Activated CD4-positive, alpha-beta T cell treated with anti-CD3 and anti-CD28 coated beads for 36 hours (primary cell): ENCODE results near the gene MTNR1B. TPM values are rescaled to one million over a fixed set of nuclear protein-coding genes. Genes with fewer than 3 reads are reported as not detected.

Experiments
- ATAC-seq: fragments of 200-7000 bp; cut with Tn5 transposase; one replicate; pipeline ENCODE4 v1.10.0; 2021; ENCODE audit warnings: mild to moderate bottlenecking, moderate library complexity
- CTCF ChIA-PET: fragments of 350-600 bp; sonication (Branson Sonifier 250); formaldehyde crosslinking; loops from one replicate; lab custom pipeline; 2021; ENCODE audit warnings: antibody characterized with exemption; lab: Charles Lee
- POLR2A ChIA-PET: fragments of 350-600 bp; sonication (Branson Sonifier 250); formaldehyde crosslinking; loops from one replicate; lab custom pipeline; 2021; ENCODE audit warnings: antibody characterized with exemption, inconsistent platforms; lab: Charles Lee
- DNase-seq: peaks from one replicate; pipeline ENCODE4 v3.0.0-alpha.2; 2020
- H3K27ac Mint-ChIP-seq: one replicate; pipeline ENCODE4 v1.8.0; 2021; ENCODE audit warnings: mixed read lengths
- H3K27me3 Mint-ChIP-seq: one replicate; pipeline ENCODE4 v1.8.0; 2021; ENCODE audit warnings: mixed read lengths
- H3K36me3 Mint-ChIP-seq: one replicate; pipeline ENCODE4 v1.8.0; 2021; ENCODE audit warnings: low read depth, mixed read lengths
- H3K4me1 Mint-ChIP-seq: one replicate; pipeline ENCODE4 v1.8.0; 2021; ENCODE audit warnings: mixed read lengths
- H3K4me3 Mint-ChIP-seq: one replicate; pipeline ENCODE4 v1.8.0; 2021; ENCODE audit warnings: mild to moderate bottlenecking, moderate library complexity, mixed read lengths
- H3K9me3 Mint-ChIP-seq: one replicate; pipeline ENCODE4 v1.8.0; 2021; ENCODE audit warnings: low read depth, mixed read lengths
- intact Hi-C, 2 experiments: fragments of 100-400 bp; cut with DNase I in 1 of 2; cut with micrococcal nuclease in 1 of 2; formaldehyde crosslinking; loops; one replicate each; pipeline versions ENCODE4 v1.14.2 to v1.15.1; 2022 to 2024; cut with DNase I, micrococcal nuclease
- total RNA-seq, 2 experiments: library from RNA; stranded (reverse); gene quantifications; one replicate each; pipeline ENCODE4 v1.2.3, GENCODE V29; 2021

MTNR1B gene
- not detected for total RNA-seq

- Mint-ChIP-seq H3K27ac (no peak within 1 kb of the TSS), H3K9me3 (no peaks in the 10 kb centered on the region), H3K27me3 (peaks cover 37% of the 10 kb centered on the region), H3K4me3 (no peak within 1 kb of the TSS), H3K4me1 (peaks cover 10% of the 10 kb centered on the region), H3K36me3 (no peaks in the 10 kb centered on the region)
- POLR2A ChIA-PET: no interaction called here
- DNase-seq: no peak
- intact Hi-C loops: loop anchor here in 1 of 2 experiments (10.0 kb wide), 1 partner anchor 85 kb away; no protein-coding TSS in a partner anchor
- CTCF ChIA-PET: interaction anchor here (2.5 kb wide), 1 partner anchor 27 kb away, joined by 7 read pairs; no protein-coding TSS in a partner anchor
- no peak for ATAC-seq
These were observed at the start of gene MTNR1B for GRCh38 chr11:92969634-92970347. Gene MTNR1B (plus strand): TSS chr11:92969651. CDS start chr11:92969726, 75 bp downstream.

GRCh38 chr11:92920331-92920730 lies 49.1 kb upstream of the MTNR1B start:
- H3K4me1 Mint-ChIP-seq: no peaks in the 10 kb centered on the region
- H3K36me3 Mint-ChIP-seq: no peaks in the 10 kb centered on the region
- ChIA-PET CTCF (no interaction called here), POLR2A (no interaction called here)
- intact Hi-C loops: no loop called here
- H3K9me3 Mint-ChIP-seq: peaks cover 7% of the 10 kb centered on the region
- H3K27ac Mint-ChIP-seq: no peak overlapping the region
- no peak overlapping the region for H3K4me3 Mint-ChIP-seq
- ATAC-seq: no peak
- H3K27me3 Mint-ChIP-seq: peaks cover 4% of the 10 kb centered on the region
- DNase-seq: no peak

- Mint-ChIP-seq H3K36me3 (no peaks in the 10 kb centered on the region), H3K27me3 (peaks cover 7% of the 10 kb centered on the region), H3K9me3 (peaks cover 7% of the 10 kb centered on the region), H3K27ac (no peak overlapping the region), H3K4me1 (no peaks in the 10 kb centered on the region), H3K4me3 (no peak overlapping the region)
- ChIA-PET CTCF (no interaction called here), POLR2A (no interaction called here)
- intact Hi-C loops: no loop called here
- ATAC-seq (no peak), DNase-seq (no peak)
These were observed 46.7 kb upstream of the MTNR1B start for GRCh38 chr11:92922731-92923130.

GRCh38 chr11:92929246-92929645 lies 40.2 kb upstream of the MTNR1B start:
- POLR2A ChIA-PET: no interaction called here
- H3K36me3 Mint-ChIP-seq: no peaks in the 10 kb centered on the region
- no peak overlapping the region for H3K4me3 Mint-ChIP-seq
- ATAC-seq (no peak), DNase-seq (no peak)
- peaks cover 6% of the 10 kb centered on the region for H3K9me3 Mint-ChIP-seq
- CTCF ChIA-PET: no interaction called here
- no peak overlapping the region for H3K27ac Mint-ChIP-seq
- intact Hi-C loops: no loop called here
- no peaks in the 10 kb centered on the region for H3K4me1 Mint-ChIP-seq
- H3K27me3 Mint-ChIP-seq: peaks cover 7% of the 10 kb centered on the region

- Mint-ChIP-seq H3K27ac (no peak overlapping the region), H3K36me3 (no peaks in the 10 kb centered on the region), H3K9me3 (peaks cover 2% of the 10 kb centered on the region), H3K4me3 (no peak overlapping the region), H3K27me3 (peaks cover 7% of the 10 kb centered on the region), H3K4me1 (no peaks in the 10 kb centered on the region)
- CTCF ChIA-PET: no interaction called here
- POLR2A ChIA-PET: no interaction called here
- no peak for DNase-seq
- no peak for ATAC-seq
- intact Hi-C loops: no loop called here
These were observed 39.8 kb upstream of the MTNR1B start for GRCh38 chr11:92929653-92930052.

GRCh38 chr11:92931746-92932422 lies 37.6 kb upstream of the MTNR1B start:
- no peak overlapping the region for H3K27ac Mint-ChIP-seq
- POLR2A ChIA-PET: no interaction called here

GRCh38 chr11:92939305-92939704 lies 30.1 kb upstream of the MTNR1B start:
- Mint-ChIP-seq H3K27me3 (peaks cover 8% of the 10 kb centered on the region), H3K27ac (no peak overlapping the region), H3K4me3 (no peak overlapping the region), H3K9me3 (no peaks in the 10 kb centered on the region), H3K36me3 (no peaks in the 10 kb centered on the region), H3K4me1 (no peaks in the 10 kb centered on the region)
- POLR2A ChIA-PET: no interaction called here
- ATAC-seq (no peak), DNase-seq (no peak)
- intact Hi-C loops: loop anchor here (1.0 kb wide), 1 partner anchor 14 kb away; no protein-coding TSS in a partner anchor
- CTCF ChIA-PET: interaction anchor here (0.7 kb wide), 1 partner anchor 1001 kb away, joined by 3 read pairs; no protein-coding TSS in a partner anchor

More at GRCh38 chr11:92931746-92932422, 37.6 kb upstream of the MTNR1B start:
- H3K4me1 Mint-ChIP-seq: no peaks in the 10 kb centered on the region
- ATAC-seq (no peak), DNase-seq (no peak)
- no peak overlapping the region for H3K4me3 Mint-ChIP-seq
- H3K36me3 Mint-ChIP-seq: no peaks in the 10 kb centered on the region
- intact Hi-C loops: no loop called here
- no peaks in the 10 kb centered on the region for H3K9me3 Mint-ChIP-seq
- H3K27me3 Mint-ChIP-seq: peaks cover 7% of the 10 kb centered on the region
- CTCF ChIA-PET: interaction anchor here (0.8 kb wide), 1 partner anchor 10 kb away, joined by 3 read pairs; no protein-coding TSS in a partner anchor

- ChIA-PET CTCF (interaction anchor here (0.6 to 5.0 kb wide), 37 partner anchors 9 to 730 kb away, joined by 3 to 61 read pairs (median 4); partner anchors contain the start of genes CEP295 and MTNR1B), POLR2A (no interaction called here)
- ATAC-seq: peak; percentile 65
These were observed 27.5 kb upstream of the MTNR1B start for GRCh38 chr11:92941676-92942571.

GRCh38 chr11:92946707-92947106 lies 22.7 kb upstream of the MTNR1B start:
- Mint-ChIP-seq H3K27ac (no peak overlapping the region), H3K4me1 (no peaks in the 10 kb centered on the region), H3K36me3 (no peaks in the 10 kb centered on the region), H3K9me3 (peaks cover 19% of the 10 kb centered on the region), H3K4me3 (no peak overlapping the region), H3K27me3 (peaks cover 21% of the 10 kb centered on the region)
- ATAC-seq (no peak), DNase-seq (no peak)
- ChIA-PET POLR2A (no interaction called here), CTCF (no interaction called here)
- intact Hi-C loops: loop anchor here in 1 of 2 experiments (10.0 kb wide), 1 partner anchor 1558 kb away; no protein-coding TSS in a partner anchor

More at GRCh38 chr11:92941676-92942571, 27.5 kb upstream of the MTNR1B start:
- DNase-seq: peak; percentile 38
- intact Hi-C loops: loop anchor here (1.0 to 10.0 kb wide), 6 partner anchors 123 to 1563 kb away; partner anchors contain the start of gene SMCO4 (in 1 of the 2)
- H3K27ac Mint-ChIP-seq: no peak overlapping the region
- no peaks in the 10 kb centered on the region for H3K4me1 Mint-ChIP-seq
- no peaks in the 10 kb centered on the region for H3K36me3 Mint-ChIP-seq
- peaks cover 19% of the 10 kb centered on the region for H3K27me3 Mint-ChIP-seq
- H3K4me3 Mint-ChIP-seq: no peak overlapping the region
- H3K9me3 Mint-ChIP-seq: no peaks in the 10 kb centered on the region

- no peaks in the 10 kb centered on the region for H3K4me1 Mint-ChIP-seq
- peaks cover 19% of the 10 kb centered on the region for H3K9me3 Mint-ChIP-seq
- CTCF ChIA-PET: interaction anchor here (0.6 kb wide), 1 partner anchor 289 kb away, joined by 3 read pairs; no protein-coding TSS in a partner anchor
- intact Hi-C loops: loop anchor here in 1 of 2 experiments (10.0 kb wide), 1 partner anchor 1557 kb away; no protein-coding TSS in a partner anchor
- no peaks in the 10 kb centered on the region for H3K36me3 Mint-ChIP-seq
- H3K27me3 Mint-ChIP-seq: peaks cover 19% of the 10 kb centered on the region
- POLR2A ChIA-PET: no interaction called here
- no peak for ATAC-seq
- DNase-seq: no peak
- H3K4me3 Mint-ChIP-seq: no peak overlapping the region
- no peak overlapping the region for H3K27ac Mint-ChIP-seq
These were observed 21.3 kb upstream of the MTNR1B start for GRCh38 chr11:92948116-92948515.

- Mint-ChIP-seq H3K36me3 (no peaks in the 10 kb centered on the region), H3K4me3 (no peak overlapping the region), H3K9me3 (peaks cover 9% of the 10 kb centered on the region), H3K4me1 (no peaks in the 10 kb centered on the region), H3K27ac (no peak overlapping the region), H3K27me3 (peaks cover 10% of the 10 kb centered on the region)
- ATAC-seq: no peak
- DNase-seq: no peak
- intact Hi-C loops: no loop called here
- ChIA-PET POLR2A (no interaction called here), CTCF (interaction anchor here (0.8 to 3.4 kb wide), 2 partner anchors 12 to 65 kb away, joined by 3 to 36 read pairs; no protein-coding TSS in a partner anchor)
These were observed 15.4 kb upstream of the MTNR1B start for GRCh38 chr11:92954003-92954402.
